NT2/D1 (cell line): ENCODE measurements around the gene GRM5.

Source experiments
- DNase-seq: peaks from one replicate; pipeline ENCODE4 v3.0.0-alpha.2; 2011; ENCODE audit warnings: low read depth, low spot score
- H3K27me3 ChIP-seq: 2 replicates; pipeline ENCODE4 v1.6.0; 2011; ENCODE audit warnings: mild to moderate bottlenecking; ENCODE audit not compliant: insufficient read length, insufficient read depth
- H3K36me3 ChIP-seq: 2 replicates; pipeline ENCODE4 v1.6.1; 2011; ENCODE audit warnings: mild to moderate bottlenecking, low read length, mixed read lengths; ENCODE audit not compliant: insufficient read depth, insufficient read length
- H3K4me1 ChIP-seq: 2 replicates; pipeline ENCODE4 v1.5.1; 2011; ENCODE audit not compliant: insufficient read depth, insufficient read length
- H3K4me3 ChIP-seq: 2 replicates; pipeline ENCODE4 v1.5.1; 2011; ENCODE audit warnings: low read depth; ENCODE audit not compliant: insufficient read length
- H3K9ac ChIP-seq: 2 replicates; pipeline ENCODE4 v1.6.0; 2011; ENCODE audit warnings: low read depth; ENCODE audit not compliant: insufficient read length
- H3K9me3 ChIP-seq: 2 replicates; pipeline ENCODE4 v1.5.1; 2011; ENCODE audit warnings: mild to moderate bottlenecking, low read length; ENCODE audit not compliant: insufficient read depth
- SUZ12 ChIP-seq: IDR thresholded peaks from 2 replicates; pipeline ENCODE4 v1.6.1; 2011; ENCODE audit not compliant: insufficient read length, insufficient read depth; ENCODE audit errors: extremely low read depth
- YY1 ChIP-seq: IDR thresholded peaks from 2 replicates; pipeline ENCODE4 v1.6.1; 2011; ENCODE audit not compliant: insufficient read length, insufficient read depth
- ZNF274 ChIP-seq: IDR thresholded peaks from 2 replicates; pipeline ENCODE4 v1.6.1; 2011; ENCODE audit warnings: mild to moderate bottlenecking, low read depth, low read length

GRM5 gene

GRCh38 chr11:88623531-88623930 lies 442.3 kb downstream of the GRM5 start:
- Histone ChIP-seq H3K9ac (no peak overlapping the region), H3K36me3 (no peaks in the 10 kb centered on the region), H3K9me3 (no peaks in the 10 kb centered on the region), H3K27me3 (no peaks in the 10 kb centered on the region), H3K4me3 (no peak overlapping the region), H3K4me1 (no peaks in the 10 kb centered on the region)
- TF ChIP-seq YY1 (no peak), SUZ12 (no peak), ZNF274 (no peak)
- DNase-seq = no peak

GRCh38 chr11:88620568-88621130 lies 445.1 kb downstream of the GRM5 start:
- DNase-seq = no peak
- Histone ChIP-seq H3K36me3 (no peaks in the 10 kb centered on the region), H3K4me1 (no peaks in the 10 kb centered on the region), H3K9ac (no peak overlapping the region), H3K9me3 (no peaks in the 10 kb centered on the region), H3K4me3 (no peak overlapping the region), H3K27me3 (no peaks in the 10 kb centered on the region)
- TF ChIP-seq SUZ12 (no peak), YY1 (no peak), ZNF274 (no peak)

- no peak overlapping the region for H3K9ac ChIP-seq
- no peak for DNase-seq
- TF ChIP-seq YY1 (no peak), ZNF274 (no peak), SUZ12 (no peak)
- H3K4me3 ChIP-seq = no peak overlapping the region
- no peaks in the 10 kb centered on the region for H3K27me3 ChIP-seq
- no peaks in the 10 kb centered on the region for H3K4me1 ChIP-seq
- no peaks in the 10 kb centered on the region for H3K9me3 ChIP-seq
- no peaks in the 10 kb centered on the region for H3K36me3 ChIP-seq
Observed at GRCh38 chr11:88619656-88620385, 446.0 kb downstream of the GRM5 start.

- TF ChIP-seq SUZ12 (no peak), YY1 (no peak), ZNF274 (no peak)
- H3K9me3 ChIP-seq = no peaks in the 10 kb centered on the region
- H3K9ac ChIP-seq = no peak overlapping the region
- H3K4me3 ChIP-seq = no peak overlapping the region
- no peaks in the 10 kb centered on the region for H3K27me3 ChIP-seq
- no peaks in the 10 kb centered on the region for H3K36me3 ChIP-seq
- DNase-seq = no peak
- H3K4me1 ChIP-seq = no peaks in the 10 kb centered on the region
Observed at GRCh38 chr11:88619071-88619425, 446.7 kb downstream of the GRM5 start.

- no peak overlapping the region for H3K4me3 ChIP-seq
- no peak for DNase-seq
- H3K9ac ChIP-seq = no peak overlapping the region
Observed at GRCh38 chr11:88618327-88619070, 447.3 kb downstream of the GRM5 start.

GRCh38 chr11:88617226-88617625 lies 448.6 kb downstream of the GRM5 start:
- no peak for DNase-seq
- Histone ChIP-seq H3K9me3 (no peaks in the 10 kb centered on the region), H3K9ac (no peak overlapping the region), H3K36me3 (no peaks in the 10 kb centered on the region), H3K27me3 (no peaks in the 10 kb centered on the region), H3K4me1 (no peaks in the 10 kb centered on the region), H3K4me3 (no peak overlapping the region)
- TF ChIP-seq ZNF274 (no peak), SUZ12 (no peak), YY1 (no peak)

More at GRCh38 chr11:88618327-88619070, 447.3 kb downstream of the GRM5 start:
- TF ChIP-seq YY1 = no peak
- no peak for TF ChIP-seq SUZ12
- TF ChIP-seq ZNF274 = no peak
- Histone ChIP-seq H3K36me3 (no peaks in the 10 kb centered on the region), H3K9me3 (no peaks in the 10 kb centered on the region), H3K4me1 (no peaks in the 10 kb centered on the region), H3K27me3 (no peaks in the 10 kb centered on the region)

GRCh38 chr11:88604260-88604659 lies 461.5 kb downstream of the GRM5 start:
- H3K36me3 ChIP-seq = no peaks in the 10 kb centered on the region
- H3K27me3 ChIP-seq = no peaks in the 10 kb centered on the region
- no peaks in the 10 kb centered on the region for H3K4me1 ChIP-seq
- H3K9ac ChIP-seq = no peak overlapping the region
- TF ChIP-seq ZNF274 = no peak
- no peaks in the 10 kb centered on the region for H3K9me3 ChIP-seq
- DNase-seq = no peak
- H3K4me3 ChIP-seq = no peak overlapping the region
